ENCODE measurements around the gene RRP1. TPM values are rescaled to one million over a fixed set of nuclear protein-coding genes. Genes with fewer than 3 reads are reported as not detected.
A peak's percentile ranks its signal among the peaks of the same experiment; 100 is the strongest.

Gene RRP1
- total RNA-seq, 1 experiment from 2014 or later: 53.9 TPM

GRCh38 chr21:43829575-43830119 is 40.3 kb downstream of the RRP1 start:
- Histone ChIP-seq H3K9ac (ENCODE audit: low read length) (no peak overlapping the region), H3K36me3 (ENCODE audit: control insufficient read depth in 1 of 2, insufficient read depth in 2 of 2, low read length in 2 of 2) (no peaks in the 10 kb centered on the region), H3K4me3 (replicated peaks in 1 of 2; ENCODE audit: low read depth in 1 of 2, low read length in 2 of 2) (no peak overlapping the region), H3K9me3 (ENCODE audit: control insufficient read depth in 1 of 2, insufficient read depth in 1 of 2, low read depth in 1 of 2, low read length in 2 of 2) (no peaks in the 10 kb centered on the region), H3K9me2 (ENCODE audit: insufficient read depth) (no peaks in the 10 kb centered on the region), H3K27ac (ENCODE audit: low read depth, low read length) (no peak overlapping the region), H3K79me2 (ENCODE audit: insufficient read depth, low read length) (no peaks in the 10 kb centered on the region), H3K4me2 (ENCODE audit: low read length) (no peak overlapping the region), H4K20me1 (ENCODE audit: insufficient read depth) (no peaks in the 10 kb centered on the region), H2AFZ (ENCODE audit: low read depth, low read length, poor library complexity, severe bottlenecking) (no peak overlapping the region), H3K27me3 (ENCODE audit: insufficient read depth, low read length) (no peaks in the 10 kb centered on the region), H3K4me1 (ENCODE audit: control insufficient read depth in 1 of 2, insufficient read depth in 2 of 2, low read length in 2 of 2) (peaks cover 0 to 17% of the 10 kb centered on the region in 2 experiments; a peak in 2 of 4 replicates)
- TF ChIP-seq CBX3 (IDR thresholded peaks at IDR 0.05; ENCODE audit: low read depth) (no peak), TCF7L2 (IDR thresholded peaks at IDR 0.05; ENCODE audit: borderline replicate concordance, extremely low read depth, insufficient read depth, insufficient read length) (no peak), EGR1 (IDR thresholded peaks at IDR 0.05; ENCODE audit: low read depth) (no peak), CTCF (IDR thresholded peaks at IDR 0.05 in 2 of 3, conservative IDR thresholded peaks at IDR 0.05 in 1 of 3; ENCODE audit: borderline replicate concordance in 1 of 3, insufficient read depth in 1 of 3, low read depth in 2 of 3, low read length in 2 of 3) (peak in 1 of 3 experiments; percentile 15; a peak in 1 of 6 replicates), EZH2 (IDR thresholded peaks at IDR 0.05) (no peak), RAD21 (IDR thresholded peaks at IDR 0.05; ENCODE audit: low read depth) (peak; percentile 27; the same call in 1 of the 2 replicates), MAX (IDR thresholded peaks at IDR 0.05) (no peak), YY1 (IDR thresholded peaks at IDR 0.05; ENCODE audit: extremely low read depth, insufficient replicate concordance, low read depth, low read length) (no peak), POLR2A (IDR thresholded peaks at IDR 0.05; ENCODE audit: borderline replicate concordance, extremely low read depth, insufficient read depth, insufficient read length) (no peak), POLR2AphosphoS5 (IDR thresholded peaks at IDR 0.05; ENCODE audit: low read depth, low read length) (no peak)
- no TSS peak for BruUV-seq (replicated peaks)
- DNase-seq (ENCODE audit: low read depth, low spot score) (no peak), ATAC-seq (peak; percentile 53; the same call in 1 of the 2 replicates)
- CTCF ChIA-PET: no interaction called here
- RAD21 ChIA-PET (ENCODE audit: low non-redundant PET in 1 of 2, low total read pairs in 2 of 2, uncharacterized antibody in 2 of 2, unreplicated experiment in 2 of 2): no interaction called here
- POLR2A ChIA-PET: no interaction called here
- intact Hi-C loops (cut with micrococcal nuclease): no loop called here
